Endothelial cell of umbilical vein (primary cell): ENCODE measurements around the gene IL15. TPM values are rescaled to one million over a fixed set of nuclear protein-coding genes. Genes with fewer than 3 reads are reported as not detected.

Experiments used
- BruUV-seq: library from RNA; stranded (reverse); fragments of 400-500 nt; replicated peaks from 2 replicates; lab custom pipeline; 2021; lab: Mats Ljungman, UMichigan
- CTCF ChIA-PET: fragments of 300-600, 350-600 bp; sonication (Branson Sonifier 250); formaldehyde crosslinking; loops from one replicate; lab custom pipeline; 2021; ENCODE audit warnings: antibody characterized with exemption, inconsistent platforms; lab: Charles Lee
- POLR2A ChIA-PET: fragments of 300-600, 350-600 bp; sonication (Branson Sonifier 250); formaldehyde crosslinking; loops from one replicate; lab custom pipeline; 2021; ENCODE audit warnings: antibody characterized with exemption, inconsistent platforms; lab: Charles Lee
- DNase-seq: peaks from one replicate; pipeline ENCODE4 v3.0.0-alpha.2; 2011; ENCODE audit warnings: low read depth, low spot score
- FAIRE-seq: peaks from 2 replicates; lab custom pipeline; 2011; peaks lifted over from hg19 to GRCh38; lab: Jason Lieb, UNC
- H2AFZ ChIP-seq: 2 replicates; pipeline ENCODE4 v1.6.0; 2012; ENCODE audit warnings: low read depth, low read length, control low read depth, inconsistent platforms
- H3K27ac ChIP-seq: 2 replicates; pipeline ENCODE4 v1.5.1; 2011; ENCODE audit warnings: low read depth, mild to moderate bottlenecking, control low read depth, low read length, moderate library complexity; ENCODE audit not compliant: insufficient read depth
- H3K27me3 ChIP-seq, 2 experiments: 2 replicates each; pipeline versions ENCODE4 v1.6.0 to v1.6.1; 2011; ENCODE audit warnings: low read length in 2 of 2, mixed read lengths in 1 of 2; ENCODE audit not compliant: control insufficient read depth in 2 of 2, insufficient read depth in 2 of 2
- H3K36me3 ChIP-seq, 2 experiments: 2 replicates in 1 of 2; 3 replicates in 1 of 2; pipeline ENCODE4 v1.5.1; 2011; ENCODE audit warnings: low read length in 2 of 2, mild to moderate bottlenecking in 1 of 2, moderate library complexity in 1 of 2; ENCODE audit not compliant: control insufficient read depth in 2 of 2, insufficient read depth in 2 of 2; ENCODE audit errors: extremely low read depth in 1 of 2
- H3K4me1 ChIP-seq: 3 replicates; pipeline ENCODE4 v1.5.1; 2011; ENCODE audit warnings: mild to moderate bottlenecking, low read length; ENCODE audit not compliant: control insufficient read depth, insufficient read depth; ENCODE audit errors: extremely low read depth
- H3K4me2 ChIP-seq: 2 replicates; pipeline ENCODE4 v1.6.1; 2011; ENCODE audit warnings: low read length, control low read depth, mixed read lengths; ENCODE audit not compliant: insufficient read depth
- H3K4me3 ChIP-seq, 3 experiments: fragments of 200-600 bp in 1 of 3; sonication (generic), shearing (Covaris generic) in 1 of 3; replicated peaks in 1 of 3; 2 replicates each; pipeline ENCODE4 v1.5.1; 2011 to 2016; ENCODE audit warnings: control low read depth in 3 of 3, low read length in 3 of 3, mild to moderate bottlenecking in 2 of 3, inconsistent platforms in 1 of 3, low read depth in 1 of 3, moderate library complexity in 1 of 3; ENCODE audit not compliant: insufficient read depth in 1 of 3
- H3K79me2 ChIP-seq: 2 replicates; pipeline ENCODE4 v1.6.0; 2012; ENCODE audit warnings: low read length, inconsistent platforms; ENCODE audit not compliant: control insufficient read depth, insufficient read depth
- H3K9ac ChIP-seq: replicated peaks from 2 replicates; pipeline ENCODE3; 2011; ENCODE audit warnings: low read length, control low read depth; ENCODE audit not compliant: insufficient read depth; ENCODE audit errors: extremely low read depth
- H3K9me1 ChIP-seq: replicated peaks from 3 replicates; pipeline ENCODE4 v1.6.0; 2011; ENCODE audit warnings: mild to moderate bottlenecking, low read length; ENCODE audit not compliant: control insufficient read depth, insufficient read depth; ENCODE audit errors: extremely low read depth
- H3K9me3 ChIP-seq: replicated peaks from 2 replicates; pipeline ENCODE4 v1.5.1; 2012; ENCODE audit warnings: low read length, inconsistent platforms; ENCODE audit not compliant: control insufficient read depth, insufficient read depth
- H4K20me1 ChIP-seq: replicated peaks from 2 replicates; pipeline ENCODE3; 2011; ENCODE audit warnings: mild to moderate bottlenecking, low read length; ENCODE audit not compliant: control insufficient read depth, insufficient read depth; ENCODE audit errors: extremely low read depth
- EZH2 ChIP-seq: IDR thresholded peaks from 2 replicates; pipeline ENCODE4 v1.6.1; 2012; ENCODE audit warnings: borderline replicate concordance, low read depth, mild to moderate bottlenecking, moderate library complexity, low read length, inconsistent platforms; ENCODE audit not compliant: severe bottlenecking
- FOS ChIP-seq: IDR thresholded peaks from 2 replicates; pipeline ENCODE4 v1.6.1; 2011; ENCODE audit warnings: mild to moderate bottlenecking, low read length, moderate library complexity, borderline replicate concordance; ENCODE audit not compliant: insufficient read depth
- GATA2 ChIP-seq: IDR thresholded peaks from 2 replicates; pipeline ENCODE4 v1.7.0; 2011; ENCODE audit warnings: low read depth, mild to moderate bottlenecking, moderate library complexity, mixed read lengths, low read length; ENCODE audit not compliant: insufficient read length, insufficient read depth
- JUN ChIP-seq: IDR thresholded peaks from 2 replicates; pipeline ENCODE4 v1.6.1; 2011; ENCODE audit warnings: borderline replicate concordance, low read depth; ENCODE audit not compliant: insufficient read length, insufficient read depth
- MYC ChIP-seq: IDR thresholded peaks from one replicate; pipeline ENCODE4 v1.6.1; 2011; ENCODE audit warnings: mild to moderate bottlenecking, low read depth, low read length
- POLR2A ChIP-seq: IDR thresholded peaks from 2 replicates; pipeline ENCODE4 v1.6.1; 2012; ENCODE audit warnings: low read depth, mild to moderate bottlenecking, control low read depth, low read length
- POLR2AphosphoS5 ChIP-seq: IDR thresholded peaks from 2 replicates; pipeline ENCODE4 v1.6.1; 2012; ENCODE audit warnings: low read depth, mild to moderate bottlenecking, control low read depth, low read length, moderate library complexity; ENCODE audit not compliant: insufficient read depth
- dilution Hi-C: fragments of 300-500 bp; cut with MboI; formaldehyde crosslinking; loops from one replicate; pipeline ENCODE4 v1.15.0; 2019; ENCODE audit warnings: low sequenced_read_pairs; ENCODE audit not compliant: extremely low pct_ligation_motif_present
- intact Hi-C: fragments of 100-400 bp; cut with micrococcal nuclease; formaldehyde crosslinking; loops from one replicate; pipeline ENCODE4 v1.10.0; 2022
- polyA plus RNA-seq, 4 experiments: library from polyadenylated mRNA; depleted of rRNA in 3 of 4; stranded (reverse) in 3 of 4; unstranded in 1 of 4; fragments of >200 nt; gene quantifications; 2 replicates each; pipeline versions ENCODE4 v1.2.1 to v1.2.3, GENCODE V29; 2011 to 2012; ENCODE audit warnings: missing spikeins in 1 of 4
- total RNA-seq: library from RNA; stranded (reverse); gene quantifications from 2 replicates; pipeline ENCODE4 v1.2.3, GENCODE V29; 2021
- TF ChIP-seq, protein P1 (sequence below), 2 donors: IDR thresholded peaks; 1 replicate in 1 of 2; 2 replicates in 1 of 2; pipeline ENCODE4 v1.5.1; 2011; ENCODE audit warnings: low read length in 2 of 2, mild to moderate bottlenecking in 2 of 2, moderate library complexity in 2 of 2, control low read depth in 1 of 2, inconsistent platforms in 1 of 2, low read depth in 1 of 2; ENCODE audit not compliant: insufficient read depth in 1 of 2; ENCODE audit errors: extremely low read depth in 1 of 2
- TF ChIP-seq, protein P2 (sequence below): IDR thresholded peaks from 2 replicates; pipeline ENCODE4 v1.6.1; 2011; ENCODE audit not compliant: insufficient read depth, insufficient read length

The IL15 gene
- total and polyA plus RNA-seq, 2 donors (not counting 3 experiments of a cell fraction or from before 2014, with no cell fraction given) = 3.0 to 3.1 TPM

DNA sequence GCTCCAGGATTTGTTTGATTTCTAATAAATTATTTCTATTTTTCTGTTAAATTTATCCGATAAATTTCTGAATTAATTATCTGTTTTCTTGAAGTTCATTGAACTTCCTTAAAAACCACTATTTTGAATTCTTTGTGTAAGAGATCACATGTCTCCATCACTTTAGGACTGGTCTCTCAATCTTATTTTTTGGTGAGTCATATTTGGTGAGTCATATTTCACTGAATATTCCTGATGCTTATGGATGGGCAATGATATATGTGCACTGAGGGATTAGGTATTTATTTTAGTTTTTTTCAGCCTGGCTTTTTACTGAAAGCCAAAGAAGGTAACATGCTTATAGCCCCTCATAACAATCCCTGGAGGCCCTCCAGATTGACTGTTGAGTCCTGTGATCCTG is 48.5 kb upstream of the IL15 start:
- Histone ChIP-seq H3K79me2 (no peaks in the 10 kb centered on the region), H3K4me3 (no peak overlapping the region), H3K4me1 (no peaks in the 10 kb centered on the region), H3K36me3 (no peaks in the 10 kb centered on the region), H2AFZ (no peak overlapping the region), H3K27ac (no peak overlapping the region), H3K27me3 (no peaks in the 10 kb centered on the region), H3K9me3 (no peaks in the 10 kb centered on the region), H4K20me1 (no peaks in the 10 kb centered on the region), H3K4me2 (no peak overlapping the region), H3K9me1 (no peaks in the 10 kb centered on the region), H3K9ac (no peak overlapping the region)
- CTCF ChIA-PET = no interaction called here
- DNase-seq = no peak
- BruUV-seq = no TSS peak
- no peak for FAIRE-seq
- dilution Hi-C loops (no loop called here), intact Hi-C loops (no loop called here)
- TF ChIP-seq, protein P1, sequence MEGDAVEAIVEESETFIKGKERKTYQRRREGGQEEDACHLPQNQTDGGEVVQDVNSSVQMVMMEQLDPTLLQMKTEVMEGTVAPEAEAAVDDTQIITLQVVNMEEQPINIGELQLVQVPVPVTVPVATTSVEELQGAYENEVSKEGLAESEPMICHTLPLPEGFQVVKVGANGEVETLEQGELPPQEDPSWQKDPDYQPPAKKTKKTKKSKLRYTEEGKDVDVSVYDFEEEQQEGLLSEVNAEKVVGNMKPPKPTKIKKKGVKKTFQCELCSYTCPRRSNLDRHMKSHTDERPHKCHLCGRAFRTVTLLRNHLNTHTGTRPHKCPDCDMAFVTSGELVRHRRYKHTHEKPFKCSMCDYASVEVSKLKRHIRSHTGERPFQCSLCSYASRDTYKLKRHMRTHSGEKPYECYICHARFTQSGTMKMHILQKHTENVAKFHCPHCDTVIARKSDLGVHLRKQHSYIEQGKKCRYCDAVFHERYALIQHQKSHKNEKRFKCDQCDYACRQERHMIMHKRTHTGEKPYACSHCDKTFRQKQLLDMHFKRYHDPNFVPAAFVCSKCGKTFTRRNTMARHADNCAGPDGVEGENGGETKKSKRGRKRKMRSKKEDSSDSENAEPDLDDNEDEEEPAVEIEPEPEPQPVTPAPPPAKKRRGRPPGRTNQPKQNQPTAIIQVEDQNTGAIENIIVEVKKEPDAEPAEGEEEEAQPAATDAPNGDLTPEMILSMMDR (IDR thresholded peaks at IDR 0.05; ENCODE audit: extremely low read depth in 1 of 2, insufficient read depth in 1 of 2, low read depth in 1 of 2, low read length in 2 of 2) = no peak
- TF ChIP-seq FOS = peak; percentile 71
- peak; percentile 36 for TF ChIP-seq JUN
- no peak for TF ChIP-seq POLR2A
- TF ChIP-seq GATA2 = no peak
- POLR2A ChIA-PET = no interaction called here

DNA sequence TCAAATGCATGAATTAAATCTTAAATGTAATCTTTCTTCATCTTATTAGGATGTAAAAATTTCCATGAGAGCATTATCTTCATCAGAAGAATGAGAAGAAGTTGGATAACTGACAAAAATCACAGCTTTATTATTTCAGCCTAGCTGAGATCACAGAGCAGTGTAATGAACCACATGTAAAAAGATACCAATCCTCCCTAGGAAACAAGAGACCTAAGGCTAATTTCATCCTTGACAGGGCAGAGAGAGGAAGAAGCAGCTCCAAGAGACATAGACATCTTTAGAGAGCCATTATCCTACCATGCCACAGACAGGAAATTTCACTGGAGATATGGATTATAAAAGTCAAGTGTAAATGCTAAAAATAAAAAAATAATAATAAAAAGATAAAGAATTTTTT is 40.9 kb upstream of the IL15 start:
- H3K4me3 ChIP-seq = no peak overlapping the region
- no peaks in the 10 kb centered on the region for H3K9me1 ChIP-seq
- no TSS peak for BruUV-seq
- ChIA-PET POLR2A (no interaction called here), CTCF (interaction anchor here (1.4 kb wide), 1 partner anchor 10 kb away, joined by 3 read pairs; no protein-coding TSS in a partner anchor)
- DNase-seq = peak; percentile 6
- H3K9me3 ChIP-seq = no peaks in the 10 kb centered on the region
- H3K4me1 ChIP-seq = no peaks in the 10 kb centered on the region
- no peak overlapping the region for H3K9ac ChIP-seq
- no peaks in the 10 kb centered on the region for H3K36me3 ChIP-seq
- H3K79me2 ChIP-seq = no peaks in the 10 kb centered on the region
- no peak overlapping the region for H3K27ac ChIP-seq
- H3K4me2 ChIP-seq = no peak overlapping the region
- intact Hi-C loops (no loop called here), dilution Hi-C loops (no loop called here)
- no peak overlapping the region for H2AFZ ChIP-seq
- no peak for FAIRE-seq
- H3K27me3 ChIP-seq = no peaks in the 10 kb centered on the region
- TF ChIP-seq FOS = no peak
- no peak for TF ChIP-seq EZH2
- TF ChIP-seq, protein P2, sequence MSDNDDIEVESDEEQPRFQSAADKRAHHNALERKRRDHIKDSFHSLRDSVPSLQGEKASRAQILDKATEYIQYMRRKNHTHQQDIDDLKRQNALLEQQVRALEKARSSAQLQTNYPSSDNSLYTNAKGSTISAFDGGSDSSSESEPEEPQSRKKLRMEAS = no peak
- TF ChIP-seq MYC = no peak
- TF ChIP-seq POLR2A = no peak
- TF ChIP-seq POLR2AphosphoS5 = no peak
- no peak for TF ChIP-seq GATA2
- TF ChIP-seq JUN = no peak
- TF ChIP-seq, protein P1 (IDR thresholded peaks at IDR 0.05; ENCODE audit: extremely low read depth in 1 of 2, insufficient read depth in 1 of 2, low read depth in 1 of 2, low read length in 2 of 2) = no peak
- no peaks in the 10 kb centered on the region for H4K20me1 ChIP-seq
